Measurements from ENCODE around the gene CYB5A.
A peak's percentile ranks its signal among the peaks of the same experiment; 100 is the strongest.

The CYB5A gene

DNA sequence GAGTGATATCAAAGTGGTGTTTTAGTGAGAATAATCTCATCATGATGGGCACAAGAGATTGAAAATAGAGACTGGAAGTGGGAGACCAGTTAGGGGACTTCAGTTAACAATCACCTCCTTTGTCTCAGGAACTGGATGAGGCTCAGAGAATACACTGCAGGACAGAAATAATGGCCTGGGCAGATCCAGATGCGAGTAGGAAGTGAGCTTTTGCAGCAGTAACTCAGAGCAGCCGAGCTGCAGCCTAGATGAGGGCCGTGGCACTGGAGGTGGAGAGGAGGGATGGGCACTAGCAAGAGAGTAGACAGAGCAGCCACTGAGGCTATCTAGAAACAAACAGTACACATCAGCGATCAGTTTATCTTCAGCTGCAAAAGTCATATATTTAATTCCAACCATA is 48.6 kb downstream of the CYB5A start:
- no peak for DNase-seq

DNA sequence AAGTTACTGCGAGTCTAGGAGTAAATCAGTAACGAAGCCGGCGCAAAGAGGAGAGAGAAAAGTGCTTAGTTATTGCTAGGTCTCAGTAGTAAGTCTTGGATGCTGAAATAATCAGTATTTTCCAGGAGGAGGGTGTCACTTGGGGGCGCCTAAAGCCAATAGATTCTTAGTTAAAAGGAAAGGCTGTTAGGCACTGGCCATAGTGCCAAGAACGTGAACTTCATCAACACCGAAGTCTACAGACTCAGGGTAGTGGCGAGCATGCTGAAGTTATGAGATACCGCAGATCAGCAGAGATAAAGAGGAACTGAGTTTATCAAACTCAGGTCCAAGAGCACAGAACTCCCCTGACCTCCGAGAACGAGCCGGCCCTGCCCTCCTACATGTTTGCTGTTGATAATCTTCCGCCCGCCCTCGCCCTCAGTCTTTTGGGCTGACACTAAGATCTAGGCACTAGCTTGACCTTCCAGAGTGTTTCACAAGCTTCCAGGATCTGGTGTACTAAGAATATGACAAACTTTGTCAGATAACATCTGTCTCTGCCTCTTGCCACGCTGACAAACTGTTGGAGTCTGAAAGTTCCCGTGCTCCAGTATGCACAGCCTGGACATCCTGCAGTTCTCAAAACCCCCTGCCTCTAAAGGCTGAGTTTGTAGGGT is 49.2 kb downstream of the CYB5A start:
- DNase-seq = no peak

DNA sequence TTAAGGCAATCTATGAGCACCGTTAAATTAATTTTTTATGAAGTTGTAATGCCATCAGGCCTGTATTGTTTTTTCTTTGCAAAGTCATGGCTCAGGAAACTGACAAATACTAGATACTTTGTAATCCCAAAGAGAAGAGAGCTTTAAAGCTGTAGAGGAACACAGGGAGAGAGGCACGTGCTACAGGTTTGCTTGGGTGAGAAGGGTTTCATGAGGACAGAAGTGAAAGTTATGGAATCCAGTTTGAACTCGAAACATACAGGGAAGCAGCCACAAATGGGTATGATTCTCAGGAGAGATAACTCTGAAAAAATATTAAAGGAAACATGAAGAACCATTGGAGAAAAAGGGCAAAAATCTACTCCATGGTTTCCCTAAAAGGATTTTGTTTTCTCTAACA is 49.8 kb downstream of the CYB5A start:
- no peak for DNase-seq

DNA sequence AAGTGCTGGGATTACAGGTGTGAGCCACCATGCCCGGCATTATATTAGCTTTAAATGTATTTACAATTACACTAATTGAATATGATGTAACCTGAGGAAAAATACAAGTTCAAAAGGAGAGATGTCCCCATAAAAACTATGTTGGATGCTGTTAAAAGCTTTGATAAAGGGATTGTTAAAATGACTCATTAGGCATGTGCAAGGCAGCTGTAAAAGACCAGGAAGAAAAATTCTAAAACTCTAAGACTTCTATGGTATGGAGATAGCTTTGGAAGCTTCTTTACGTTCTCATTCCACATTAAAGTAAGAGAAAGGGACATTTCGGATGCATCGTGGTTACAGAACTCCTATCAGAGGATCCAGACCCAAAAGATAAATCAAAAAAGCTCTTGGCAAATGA is 50.3 kb downstream of the CYB5A start:
- DNase-seq = no peak

DNA sequence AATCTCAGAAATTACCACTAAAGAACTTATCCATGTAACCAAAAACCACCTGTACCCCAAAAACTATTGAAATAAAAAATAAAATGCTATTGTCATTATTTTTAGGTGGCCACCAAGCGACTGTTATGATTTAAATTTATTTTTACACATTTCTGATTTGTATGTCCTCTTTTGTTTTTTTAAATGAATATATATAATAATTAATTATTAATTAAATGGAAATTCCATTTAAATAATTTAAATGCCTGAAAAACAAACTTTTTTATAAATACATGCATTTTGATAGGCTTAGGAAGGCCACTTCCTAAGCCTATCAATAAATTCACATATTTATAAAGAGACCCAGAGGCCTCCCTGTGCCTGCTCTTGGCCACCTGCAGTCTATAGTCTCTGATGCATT is 52.2 kb downstream of the CYB5A start:
- no peak for DNase-seq

DNA sequence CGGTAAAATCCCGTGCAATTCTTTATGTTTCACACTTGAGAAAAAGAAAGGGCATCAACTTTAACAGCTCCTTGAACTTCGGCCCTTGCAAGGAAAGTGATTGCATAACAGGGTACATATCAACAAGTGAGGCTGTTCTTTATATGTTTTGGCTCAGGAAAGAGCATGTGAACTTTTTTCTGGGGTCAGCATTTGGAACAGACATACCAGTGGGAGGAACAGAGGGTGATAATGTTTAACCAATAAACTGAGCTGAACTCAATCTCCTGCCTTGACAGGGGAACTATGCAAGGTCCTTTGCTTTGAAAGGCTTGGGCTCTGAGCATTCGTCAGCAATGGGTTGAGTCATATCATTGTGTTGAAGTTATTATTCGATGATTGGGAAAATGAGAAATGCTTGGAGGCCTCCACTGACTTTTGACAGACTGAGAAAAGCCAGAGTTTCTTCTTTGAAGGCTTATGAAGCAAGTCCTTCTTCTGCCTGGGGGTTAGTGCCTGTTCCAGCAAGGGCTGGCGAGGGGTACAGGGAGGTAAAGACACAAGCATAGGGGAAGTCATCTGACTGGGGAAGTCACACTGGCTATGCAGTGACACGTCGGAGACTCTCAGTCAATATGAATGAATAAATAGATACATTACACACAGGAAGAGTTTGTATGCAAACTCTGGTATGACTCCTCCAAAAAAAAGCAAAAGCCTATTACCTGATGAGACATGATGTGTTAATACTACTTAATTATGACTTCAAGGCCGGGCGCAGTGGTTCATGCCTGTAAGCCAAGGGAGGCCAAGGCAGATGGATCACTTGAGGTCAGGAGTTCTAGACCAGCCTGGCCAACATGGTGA is 57.2 kb downstream of the CYB5A start:
- DNase-seq = peak; percentile 58

DNA sequence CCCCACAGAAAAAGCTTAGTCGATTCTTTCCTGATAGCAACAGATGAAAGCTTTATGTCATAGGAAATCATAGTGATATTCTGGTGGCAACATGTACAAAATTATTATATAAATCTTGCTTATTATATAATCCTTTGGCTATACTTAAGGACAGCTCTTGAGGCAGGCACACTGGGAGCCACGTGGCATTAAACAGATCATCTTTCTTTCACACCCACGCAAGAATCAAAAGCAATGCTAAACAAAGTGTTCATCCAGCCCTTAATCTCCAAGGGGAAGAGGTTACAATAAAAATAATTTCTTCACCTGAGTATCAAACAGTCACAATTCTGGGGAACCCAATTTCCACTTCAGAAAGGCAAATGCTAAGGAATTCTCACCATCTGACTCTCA is 57.8 kb downstream of the CYB5A start:
- no peak for DNase-seq

DNA sequence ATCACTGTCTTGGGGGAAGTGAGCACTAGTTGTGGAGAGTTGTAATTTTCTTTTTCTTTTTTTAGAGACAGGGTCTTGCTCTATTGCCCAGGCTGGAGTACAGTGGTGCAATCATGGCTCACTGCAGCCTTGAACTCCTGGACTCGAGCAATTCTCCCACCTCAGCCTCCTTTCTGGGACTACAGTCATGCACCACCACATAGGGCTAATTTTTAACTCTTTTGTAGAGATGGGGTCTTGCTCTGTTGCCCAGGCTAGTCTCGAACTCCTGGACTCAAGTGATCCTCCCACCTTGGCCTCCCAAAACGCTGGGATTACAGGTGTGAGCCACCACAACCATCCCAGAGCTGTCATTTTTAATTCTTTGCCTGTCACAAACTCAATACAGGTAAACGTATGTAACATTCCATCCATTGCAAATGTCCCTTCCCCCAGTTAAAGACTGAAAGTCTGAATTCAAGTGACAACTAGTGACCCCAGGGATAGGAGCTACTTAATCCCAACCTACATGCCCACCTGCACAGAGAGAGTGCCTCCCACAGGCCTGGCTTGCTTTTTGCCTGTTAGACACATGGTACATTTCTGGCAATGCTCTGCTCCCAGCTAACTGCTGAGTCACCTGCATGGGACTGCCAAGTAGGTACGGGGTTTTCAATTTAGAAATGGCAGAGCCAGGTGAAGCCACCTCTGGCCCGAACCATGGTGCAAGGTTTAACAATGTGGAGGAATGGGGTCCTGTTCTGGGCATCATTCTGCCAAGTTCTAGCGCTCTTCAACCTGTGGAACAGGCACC is 60.6 kb downstream of the CYB5A start:
- DNase-seq = no peak

DNA sequence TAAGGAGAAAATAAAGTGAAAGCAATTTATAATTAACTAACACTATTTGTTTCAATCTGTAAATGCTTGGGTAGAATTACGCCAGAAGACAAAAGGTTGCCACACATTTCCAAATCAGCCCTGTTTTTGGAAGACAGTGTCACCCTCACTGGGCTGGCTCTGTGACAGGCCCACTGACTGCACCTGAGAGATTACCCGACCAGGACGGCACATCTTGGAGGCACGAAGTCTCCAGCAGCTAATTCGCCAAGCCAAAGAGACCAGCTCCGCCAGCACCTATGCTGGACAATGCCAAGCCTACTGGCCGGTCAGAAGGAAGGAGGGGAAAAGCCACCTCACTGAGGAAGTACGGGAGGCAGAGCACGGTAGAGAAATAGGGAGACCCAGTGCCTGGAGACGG is 61.9 kb downstream of the CYB5A start:
- DNase-seq = no peak

DNA sequence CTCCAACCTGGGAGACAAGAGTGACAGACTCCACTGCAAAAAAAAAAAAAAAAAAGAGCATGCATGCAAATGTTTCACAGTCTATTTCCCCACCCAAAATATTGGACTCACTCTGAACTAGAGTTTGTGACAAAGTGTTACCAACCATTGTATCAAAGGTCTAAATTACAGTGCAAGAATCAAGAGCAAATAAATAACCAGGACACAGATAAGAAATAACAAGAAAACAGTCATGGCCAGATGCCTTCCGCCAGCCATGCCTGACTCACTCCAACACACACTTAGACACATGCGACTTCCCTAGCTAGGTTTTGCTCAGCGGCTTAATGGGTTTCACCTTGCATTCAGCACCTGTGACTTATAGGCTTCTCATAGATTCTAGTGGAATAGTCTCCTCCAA is 62.8 kb downstream of the CYB5A start:
- no peak for DNase-seq

DNA sequence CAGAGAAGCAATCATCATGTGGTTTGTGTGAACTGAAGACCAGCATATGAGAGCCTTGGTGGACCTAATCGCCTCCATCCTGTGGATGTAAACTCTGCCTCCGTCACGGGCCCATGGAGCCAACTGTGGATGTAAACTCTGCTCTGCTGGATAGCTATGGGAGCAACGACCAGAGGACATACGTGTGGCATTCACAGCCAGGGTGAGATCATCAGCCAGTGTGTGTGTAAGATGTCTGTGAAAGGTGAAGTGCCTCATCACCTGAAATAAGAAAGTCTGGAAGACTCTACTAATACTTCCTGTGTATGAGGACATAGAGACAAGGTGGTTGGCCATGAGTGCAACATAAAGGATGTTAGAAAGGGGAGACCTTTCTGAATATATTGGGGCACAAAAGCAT is 63.5 kb downstream of the CYB5A start:
- DNase-seq = no peak

DNA sequence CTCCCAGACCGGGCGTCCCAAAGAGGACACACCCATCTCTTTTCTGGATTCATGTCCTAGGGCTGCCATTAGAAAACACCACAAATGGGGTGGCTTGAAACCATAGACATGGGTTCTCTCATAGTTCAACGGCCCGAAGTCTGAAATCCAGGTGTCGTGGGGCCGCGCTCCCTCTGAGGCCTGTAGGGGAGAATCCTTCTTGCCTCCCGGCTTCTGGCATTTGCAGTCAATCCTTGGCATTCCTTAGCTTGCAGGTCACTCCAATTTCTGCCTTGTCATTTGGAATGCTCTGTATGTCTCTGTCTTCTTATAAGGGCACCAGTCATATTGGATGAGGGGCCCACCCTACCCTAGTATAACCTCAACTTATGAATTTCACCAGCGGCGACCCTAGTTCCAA is 65.1 kb downstream of the CYB5A start:
- no peak for DNase-seq

DNA sequence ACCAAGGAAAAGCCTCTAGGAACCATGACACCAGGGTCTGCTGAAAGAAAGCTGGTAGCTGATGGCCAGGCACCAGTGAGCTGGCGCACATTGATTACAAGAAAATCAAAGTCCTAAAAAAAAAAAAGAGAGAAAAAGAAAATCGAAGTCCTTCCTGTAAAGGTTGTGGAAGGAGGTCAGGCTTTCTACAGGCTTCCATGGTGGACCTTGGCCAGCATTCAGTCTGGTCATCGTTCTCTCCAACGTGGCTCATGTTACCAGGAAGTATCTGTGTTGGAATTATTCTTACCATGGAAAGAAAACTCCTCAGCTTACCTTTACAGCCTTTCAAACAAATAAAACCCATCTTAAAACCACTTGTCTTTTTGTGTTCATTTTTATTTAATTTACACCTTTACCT is 65.6 kb downstream of the CYB5A start:
- no peak for DNase-seq

DNA sequence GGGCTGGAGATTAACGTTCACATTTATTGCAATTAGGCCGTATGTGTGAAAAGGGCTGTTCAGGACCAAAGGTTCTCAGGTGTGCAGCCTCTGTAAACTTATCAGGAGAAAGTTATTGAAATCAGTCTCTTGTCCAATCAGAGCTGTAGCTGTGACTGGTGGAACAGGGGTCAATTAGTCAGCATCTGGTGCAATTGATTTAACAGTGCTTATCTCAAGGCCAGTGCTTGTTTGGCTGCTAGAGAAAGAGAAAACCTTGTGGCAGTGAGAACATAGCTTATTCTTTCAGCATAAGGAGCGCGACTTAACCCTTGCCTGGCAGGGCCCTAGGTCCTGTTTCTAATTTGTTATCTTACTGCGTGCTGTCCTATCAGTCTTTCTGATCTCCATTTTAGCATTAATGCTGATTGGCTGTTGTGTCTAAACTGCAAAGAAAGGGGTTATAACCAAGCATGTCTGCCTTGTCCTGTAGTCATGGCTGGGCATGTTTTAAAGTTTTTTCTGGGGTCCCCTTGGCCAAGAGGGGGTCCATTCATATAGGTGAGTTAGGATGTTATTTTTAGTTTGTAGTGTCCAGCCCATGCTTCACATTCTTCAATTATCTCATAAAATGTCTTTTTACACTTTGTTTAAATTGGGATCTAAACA is 66.4 kb downstream of the CYB5A start:
- no peak for DNase-seq

DNA sequence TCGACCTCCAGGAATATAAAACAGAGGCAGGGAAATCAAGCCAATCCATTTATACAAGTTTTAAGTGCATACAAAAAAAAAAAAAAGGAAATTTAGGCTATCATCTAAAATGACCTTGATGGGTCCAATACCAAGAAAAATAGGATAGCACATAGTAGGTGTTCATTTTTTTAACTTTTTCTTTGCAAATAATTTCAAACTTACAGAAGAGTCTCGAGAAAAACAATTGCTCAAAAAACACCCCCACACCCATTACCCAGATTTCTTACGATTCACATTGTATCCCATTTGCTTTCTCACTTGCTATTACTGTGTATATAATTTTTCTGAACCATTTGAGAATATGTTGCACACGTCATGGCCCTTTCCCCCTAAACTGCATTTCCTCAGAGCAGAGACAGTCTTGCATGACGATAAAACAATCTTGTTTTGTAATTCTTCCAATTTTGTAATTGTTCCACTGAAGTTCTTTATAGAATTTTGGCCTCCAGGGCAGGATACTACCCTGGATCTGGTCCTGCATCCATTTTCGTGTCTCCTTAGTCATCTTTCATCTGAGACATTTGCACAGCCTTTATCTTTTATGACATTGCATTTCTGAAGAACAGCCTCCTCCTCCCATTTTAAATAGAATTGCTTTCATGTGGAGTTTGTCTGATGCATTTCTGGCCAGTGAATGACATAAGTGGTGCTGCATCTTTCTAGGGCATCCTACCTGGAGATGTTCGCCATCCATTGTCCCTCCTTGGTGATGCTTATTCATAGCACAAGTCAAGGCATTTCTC is 68.9 kb downstream of the CYB5A start:
- no peak for DNase-seq

DNA sequence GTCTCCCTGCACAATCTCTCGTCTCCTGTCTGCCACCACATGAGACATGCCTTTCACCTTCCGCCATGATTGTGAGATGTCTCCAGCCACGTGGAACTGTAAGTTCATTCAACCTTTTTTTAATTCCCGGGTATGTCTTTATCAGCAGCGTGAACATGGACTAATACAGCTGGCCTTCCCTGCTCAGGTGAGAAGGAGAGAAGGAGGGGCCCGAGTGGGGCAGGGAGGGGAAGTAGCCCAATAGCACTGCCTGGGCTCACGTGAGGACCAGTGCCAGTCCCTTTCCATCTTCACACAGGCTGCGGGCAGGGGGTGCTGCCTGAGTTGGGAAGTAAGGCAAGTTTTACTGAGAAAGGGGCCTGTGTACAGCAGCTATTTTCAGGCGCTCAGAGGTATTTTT is 70.7 kb downstream of the CYB5A start:
- no peak for DNase-seq

DNA sequence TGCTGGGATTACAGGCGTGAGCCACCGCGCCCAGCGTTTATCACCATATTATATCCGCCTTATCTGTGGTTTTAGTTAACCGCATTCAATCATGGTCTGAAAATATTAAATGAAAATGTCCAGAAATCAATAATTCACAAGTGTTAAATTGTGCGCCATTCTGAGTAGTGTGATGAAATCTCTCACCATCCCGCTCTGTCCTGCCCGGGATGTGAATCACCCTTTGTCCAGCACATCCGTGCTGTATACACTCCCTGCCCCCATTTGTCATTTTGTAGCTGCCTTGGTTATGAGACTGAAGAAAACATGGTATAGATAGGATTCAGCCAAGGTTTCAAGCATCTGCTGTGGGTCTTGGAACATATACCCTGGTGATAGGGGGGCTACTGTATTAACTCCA is 72.7 kb downstream of the CYB5A start:
- DNase-seq = no peak

DNA sequence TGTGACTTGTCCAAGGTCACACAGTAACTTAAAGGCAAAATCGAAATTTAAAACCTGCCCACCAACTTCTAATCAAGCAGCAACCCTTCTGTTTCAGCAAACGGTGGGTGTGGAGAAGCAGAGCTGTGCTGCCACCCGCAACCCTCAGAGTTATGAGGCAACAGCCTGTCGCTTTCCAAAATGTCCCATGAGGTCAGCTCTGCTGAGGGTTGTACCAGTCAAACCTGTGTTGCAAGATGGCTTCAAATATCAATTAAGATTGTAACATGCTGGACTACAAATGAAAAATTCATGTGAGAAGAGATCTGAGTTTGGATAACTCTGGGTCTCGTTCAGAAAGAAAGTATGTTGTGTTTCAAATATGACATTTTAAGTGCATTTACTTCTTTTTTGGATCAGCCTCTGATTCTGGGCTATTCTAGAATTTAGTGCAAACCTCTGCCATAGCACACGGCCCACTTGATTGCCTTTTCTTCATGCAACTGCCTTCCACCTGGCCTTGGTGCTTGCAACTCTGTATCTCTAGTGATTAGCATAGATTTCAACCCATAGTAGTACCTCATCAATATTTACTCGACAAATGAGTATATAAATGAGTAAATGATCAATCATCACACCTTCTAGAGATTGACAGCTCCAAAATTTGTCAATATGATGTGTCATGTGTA is 74.2 kb downstream of the CYB5A start:
- DNase-seq = no peak

DNA sequence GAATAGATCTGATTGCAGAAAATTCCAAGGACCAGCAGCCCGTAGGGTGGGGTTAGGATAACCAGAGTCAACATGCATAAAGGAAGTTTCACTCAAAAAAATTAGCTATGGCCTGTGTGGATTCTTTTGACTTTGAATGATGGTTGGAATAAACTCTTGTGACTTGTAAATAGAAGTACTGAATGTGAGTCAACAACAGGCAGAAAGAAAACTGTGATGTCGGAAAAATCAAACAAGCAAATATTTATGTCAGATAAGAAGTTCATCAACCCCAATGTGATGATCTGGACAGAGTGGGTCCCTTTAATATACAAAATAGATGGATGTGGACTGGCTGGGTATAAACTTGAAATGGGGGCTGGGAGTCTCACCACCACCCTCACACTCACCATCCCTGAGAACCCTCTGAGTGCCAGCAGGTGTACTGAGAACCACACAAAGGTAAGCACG is 75.1 kb downstream of the CYB5A start:
- DNase-seq = no peak

DNA sequence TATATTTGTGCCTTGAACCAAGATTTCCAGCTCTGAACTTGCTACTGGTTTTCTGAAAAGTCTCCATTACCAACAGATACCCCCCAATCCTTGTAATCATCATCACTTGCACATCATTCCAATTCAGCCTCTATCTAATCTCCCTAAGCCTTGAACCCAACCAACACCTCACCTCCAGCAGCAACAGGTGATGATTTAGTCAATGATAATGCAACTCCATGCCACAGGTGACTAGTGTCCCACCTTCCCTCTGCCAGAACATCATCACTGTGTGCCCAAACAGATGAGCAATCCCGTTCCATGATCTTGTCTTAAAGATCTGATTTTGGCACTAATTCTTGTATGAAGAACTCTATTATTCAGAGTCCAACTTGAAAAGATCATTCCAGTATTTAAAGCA is 75.9 kb downstream of the CYB5A start:
- no peak for DNase-seq

DNA sequence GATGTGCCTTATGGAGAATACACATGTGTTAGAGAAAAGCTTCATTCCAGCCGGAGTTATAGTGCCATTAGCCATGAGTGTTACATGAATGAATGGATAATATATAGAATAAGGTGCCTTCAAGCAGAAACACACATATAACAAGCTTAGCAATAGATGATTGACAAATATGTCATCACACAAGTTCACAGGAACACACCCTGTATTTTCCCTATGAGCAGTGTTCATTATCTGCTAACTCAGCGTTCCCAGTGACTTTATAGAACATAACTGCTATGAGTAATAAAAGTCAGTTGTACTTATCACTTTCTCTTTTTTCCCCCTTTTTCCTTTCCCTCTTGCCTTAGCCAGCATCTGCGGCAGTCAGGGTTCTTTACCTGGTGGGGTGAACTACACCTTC is 78.3 kb downstream of the CYB5A start:
- DNase-seq = no peak

Data from fibroblast of skin of abdomen (primary cell).